Measurements from ENCODE around the gene RBSN. TPM values are rescaled to one million over a fixed set of nuclear protein-coding genes. Genes with fewer than 3 reads are reported as not detected.

Gene RBSN
- total RNA-seq, 1 experiment from 2014 or later, result 21.2 TPM

DNA sequence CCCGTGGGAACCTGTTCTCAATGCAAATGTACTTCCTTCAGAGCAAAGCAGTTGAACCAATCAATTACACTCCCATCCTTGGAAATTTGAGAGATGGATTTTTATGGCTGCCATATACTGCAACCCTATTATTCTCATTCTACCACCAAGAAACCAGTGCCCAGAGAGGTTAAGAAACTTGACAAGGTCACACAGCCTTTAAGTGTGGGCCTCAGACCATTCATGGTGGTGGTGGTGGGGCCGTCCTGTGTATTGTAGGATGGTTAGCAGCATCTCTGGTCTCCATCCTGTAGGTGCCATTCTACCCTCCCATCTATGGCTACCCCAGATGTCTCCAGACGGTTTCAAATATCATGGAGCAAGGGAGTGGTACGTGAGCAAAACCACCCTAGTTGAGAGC, 23.4 kb upstream of the RBSN start:
- TF ChIP-seq, protein P1, sequence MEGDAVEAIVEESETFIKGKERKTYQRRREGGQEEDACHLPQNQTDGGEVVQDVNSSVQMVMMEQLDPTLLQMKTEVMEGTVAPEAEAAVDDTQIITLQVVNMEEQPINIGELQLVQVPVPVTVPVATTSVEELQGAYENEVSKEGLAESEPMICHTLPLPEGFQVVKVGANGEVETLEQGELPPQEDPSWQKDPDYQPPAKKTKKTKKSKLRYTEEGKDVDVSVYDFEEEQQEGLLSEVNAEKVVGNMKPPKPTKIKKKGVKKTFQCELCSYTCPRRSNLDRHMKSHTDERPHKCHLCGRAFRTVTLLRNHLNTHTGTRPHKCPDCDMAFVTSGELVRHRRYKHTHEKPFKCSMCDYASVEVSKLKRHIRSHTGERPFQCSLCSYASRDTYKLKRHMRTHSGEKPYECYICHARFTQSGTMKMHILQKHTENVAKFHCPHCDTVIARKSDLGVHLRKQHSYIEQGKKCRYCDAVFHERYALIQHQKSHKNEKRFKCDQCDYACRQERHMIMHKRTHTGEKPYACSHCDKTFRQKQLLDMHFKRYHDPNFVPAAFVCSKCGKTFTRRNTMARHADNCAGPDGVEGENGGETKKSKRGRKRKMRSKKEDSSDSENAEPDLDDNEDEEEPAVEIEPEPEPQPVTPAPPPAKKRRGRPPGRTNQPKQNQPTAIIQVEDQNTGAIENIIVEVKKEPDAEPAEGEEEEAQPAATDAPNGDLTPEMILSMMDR (IDR thresholded peaks at IDR 0.05; ENCODE audit: unreplicated experiment), result no peak
- no peaks in the 10 kb centered on the region for H3K36me3 Mint-ChIP-seq (ENCODE audit: insufficient read depth, unreplicated experiment)
- no peak for DNase-seq
- CTCF ChIA-PET, result no interaction called here
- intact Hi-C loops (cut with micrococcal nuclease; ENCODE audit: unreplicated experiment), result no loop called here
- H3K27me3 Mint-ChIP-seq (ENCODE audit: unreplicated experiment), result peaks cover 10% of the 10 kb centered on the region
- BruUV-seq (replicated peaks), result no TSS peak
- H3K9me3 Mint-ChIP-seq (ENCODE audit: low read depth, unreplicated experiment), result no peaks in the 10 kb centered on the region
- no peaks in the 10 kb centered on the region for H3K4me1 Mint-ChIP-seq (ENCODE audit: low read depth, unreplicated experiment)
- no peak overlapping the region for H3K27ac Mint-ChIP-seq (ENCODE audit: unreplicated experiment)
- no peak overlapping the region for H3K4me3 Mint-ChIP-seq (ENCODE audit: low read depth, unreplicated experiment)

DNA sequence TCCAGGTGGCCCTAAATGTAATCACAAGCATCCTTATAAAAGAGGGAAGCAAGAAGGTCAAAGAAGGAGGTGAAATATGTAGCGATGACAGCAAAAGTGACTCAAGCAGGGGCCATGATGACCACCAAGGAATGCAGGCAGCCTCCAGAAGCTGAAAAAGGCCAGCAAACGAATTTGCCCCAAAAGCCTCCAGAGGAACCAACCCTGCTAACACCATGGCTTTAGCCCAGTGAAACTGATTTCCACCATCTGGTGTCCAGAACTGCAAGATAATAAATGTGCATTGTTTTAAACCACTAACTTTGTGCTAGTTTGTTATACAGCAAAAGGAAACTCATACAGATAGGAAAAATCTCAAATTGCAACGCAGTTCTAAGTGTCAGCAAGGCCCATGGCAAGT, 23.0 kb upstream of the RBSN start:
- no peak for DNase-seq
- no peak overlapping the region for H3K4me3 Mint-ChIP-seq (ENCODE audit: low read depth, unreplicated experiment)

DNA sequence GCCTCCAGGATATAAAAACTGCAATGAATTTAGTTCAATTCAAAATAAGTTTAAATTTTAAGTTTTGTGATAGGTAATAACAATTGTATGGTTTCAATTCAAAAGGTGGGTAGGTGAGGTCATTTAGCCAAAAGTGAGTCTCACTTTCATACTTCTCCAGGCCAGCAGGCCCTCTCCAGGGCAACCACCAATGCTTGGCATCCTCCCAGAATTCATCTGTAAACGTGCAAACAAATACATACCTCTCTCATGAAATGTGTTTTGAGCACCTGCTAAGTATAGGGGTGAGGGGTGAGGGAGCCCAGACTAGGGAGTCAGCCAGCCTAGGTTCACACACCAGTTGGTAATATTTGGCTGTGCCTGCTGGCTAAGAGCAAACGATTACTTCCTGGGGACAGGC, 22.0 kb upstream of the RBSN start:
- DNase-seq, result no peak
- BruUV-seq (replicated peaks), result no TSS peak
- Mint-ChIP-seq H3K9me3 (ENCODE audit: low read depth, unreplicated experiment) (no peaks in the 10 kb centered on the region), H3K27me3 (ENCODE audit: unreplicated experiment) (no peaks in the 10 kb centered on the region), H3K4me1 (ENCODE audit: low read depth, unreplicated experiment) (no peaks in the 10 kb centered on the region), H3K4me3 (ENCODE audit: low read depth, unreplicated experiment) (no peak overlapping the region), H3K27ac (ENCODE audit: unreplicated experiment) (no peak overlapping the region), H3K36me3 (ENCODE audit: insufficient read depth, unreplicated experiment) (no peaks in the 10 kb centered on the region)
- intact Hi-C loops (cut with micrococcal nuclease; ENCODE audit: unreplicated experiment), result no loop called here
- CTCF ChIA-PET, result interaction anchor here (0.6 kb wide), 1 partner anchor 13 kb away, joined by 4 read pairs; no protein-coding TSS in a partner anchor
- TF ChIP-seq, protein P1 (IDR thresholded peaks at IDR 0.05; ENCODE audit: unreplicated experiment), result no peak

More for the DNA sequence above, 23.0 kb upstream of the RBSN start:
- TF ChIP-seq, protein P1 (IDR thresholded peaks at IDR 0.05; ENCODE audit: unreplicated experiment), result no peak
- CTCF ChIA-PET, result no interaction called here
- no peaks in the 10 kb centered on the region for H3K36me3 Mint-ChIP-seq (ENCODE audit: insufficient read depth, unreplicated experiment)
- H3K4me1 Mint-ChIP-seq (ENCODE audit: low read depth, unreplicated experiment), result no peaks in the 10 kb centered on the region
- H3K27me3 Mint-ChIP-seq (ENCODE audit: unreplicated experiment), result peaks cover 5% of the 10 kb centered on the region
- BruUV-seq (replicated peaks), result no TSS peak
- no peaks in the 10 kb centered on the region for H3K9me3 Mint-ChIP-seq (ENCODE audit: low read depth, unreplicated experiment)
- H3K27ac Mint-ChIP-seq (ENCODE audit: unreplicated experiment), result no peak overlapping the region
- intact Hi-C loops (cut with micrococcal nuclease; ENCODE audit: unreplicated experiment), result no loop called here

DNA sequence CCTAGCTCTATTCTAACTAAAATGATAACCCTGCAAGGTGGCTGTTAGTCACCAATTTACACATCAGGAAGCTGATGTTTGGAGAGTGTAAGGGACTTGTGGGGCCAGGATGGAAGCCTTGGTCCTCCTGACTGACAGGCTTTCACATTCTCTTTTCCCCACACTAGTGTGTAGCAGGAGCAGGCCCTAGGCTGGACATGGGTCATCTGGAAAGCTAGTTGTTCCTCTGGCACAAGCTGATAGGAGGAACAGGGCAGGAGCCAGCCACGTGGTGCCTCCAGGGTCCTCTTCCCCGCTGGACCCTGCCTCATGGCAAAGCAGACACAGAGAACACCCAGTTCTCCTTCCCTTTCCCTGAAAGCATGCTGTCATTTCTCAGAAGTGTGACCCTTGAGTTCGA, 18.1 kb upstream of the RBSN start:
- Mint-ChIP-seq H3K4me3 (ENCODE audit: low read depth, unreplicated experiment) (no peak overlapping the region), H3K36me3 (ENCODE audit: insufficient read depth, unreplicated experiment) (no peaks in the 10 kb centered on the region), H3K27me3 (ENCODE audit: unreplicated experiment) (peaks cover 16% of the 10 kb centered on the region), H3K27ac (ENCODE audit: unreplicated experiment) (no peak overlapping the region), H3K4me1 (ENCODE audit: low read depth, unreplicated experiment) (no peaks in the 10 kb centered on the region), H3K9me3 (ENCODE audit: low read depth, unreplicated experiment) (no peaks in the 10 kb centered on the region)
- no TSS peak for BruUV-seq (replicated peaks)
- TF ChIP-seq, protein P1 (IDR thresholded peaks at IDR 0.05; ENCODE audit: unreplicated experiment), result no peak
- no peak for DNase-seq
- CTCF ChIA-PET, result interaction anchor here (1.3 kb wide), 1 partner anchor 9 kb away, joined by 4 read pairs; no protein-coding TSS in a partner anchor
- intact Hi-C loops (cut with micrococcal nuclease; ENCODE audit: unreplicated experiment), result no loop called here

Data from Calu3 (cell line).